ENCODE data around the gene NLRC3.

- TF ChIP-seq CTCF (IDR thresholded peaks at IDR 0.05), result no peak
- no peak for TF ChIP-seq POLR2A (IDR thresholded peaks at IDR 0.05)
Measured at GRCh38 chr16:3525951-3526350, 51.3 kb downstream of the NLRC3 start.
